ENCODE results near the gene KRT85.

The KRT85 gene

DNA sequence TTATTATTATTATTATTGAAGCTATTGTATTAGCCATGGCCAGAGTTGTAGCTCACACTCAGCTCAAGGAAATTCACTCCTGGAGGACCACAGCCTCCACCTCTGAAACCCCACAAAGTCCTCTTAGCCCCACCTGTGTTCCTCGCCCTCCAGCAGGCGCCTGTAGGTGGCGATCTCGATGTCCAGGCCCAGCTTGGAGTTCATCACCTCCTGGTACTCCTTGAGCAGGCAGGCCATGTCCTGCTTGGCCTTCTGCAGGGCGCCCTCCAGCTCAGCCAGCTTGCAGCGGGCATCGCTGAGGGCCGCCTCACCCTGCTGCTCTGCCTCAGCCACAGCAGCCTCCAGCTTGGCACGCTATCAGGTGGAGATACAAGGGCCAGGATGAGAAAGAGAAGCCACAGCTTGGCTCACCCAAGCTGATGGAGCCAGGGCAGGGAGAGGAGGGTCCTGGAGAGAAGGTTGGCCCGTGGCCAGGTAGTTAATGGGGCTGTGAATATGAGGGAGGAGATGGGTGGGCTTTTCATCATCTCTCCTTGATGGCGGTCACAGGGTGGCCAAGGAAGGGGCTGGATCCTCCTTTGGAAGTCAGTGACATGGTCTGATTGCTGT is 5.1 kb downstream of the KRT85 start:
- Mint-ChIP-seq H3K4me3 (no peak overlapping the region), H3K4me1 (peaks cover 24% of the 10 kb centered on the region), H3K9me3 (no peaks in the 10 kb centered on the region), H3K27me3 (no peaks in the 10 kb centered on the region), H3K27ac (no peak overlapping the region), H3K36me3 (no peaks in the 10 kb centered on the region)

DNA sequence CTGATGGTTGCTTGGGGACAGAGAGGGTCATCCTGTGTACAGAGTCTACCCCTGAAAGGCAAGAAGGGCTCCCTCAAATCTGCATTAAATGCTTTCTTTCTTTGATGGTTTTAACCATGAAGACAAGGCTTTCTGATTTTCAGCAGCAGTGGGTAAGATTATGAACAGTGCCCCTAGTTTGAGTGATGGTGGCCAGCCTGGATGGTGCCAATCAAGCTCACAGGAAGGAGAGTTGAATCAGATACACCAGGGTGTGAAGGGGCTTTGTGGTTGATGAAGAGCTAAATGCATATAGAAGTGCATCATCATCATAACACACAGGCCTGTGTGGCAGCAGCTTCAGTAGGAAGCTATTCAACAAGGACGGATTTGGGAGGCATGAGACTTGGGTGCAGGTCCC is 5.7 kb downstream of the KRT85 start:
- Mint-ChIP-seq H3K4me1 (peaks cover 24% of the 10 kb centered on the region), H3K27me3 (no peaks in the 10 kb centered on the region), H3K4me3 (no peak overlapping the region), H3K27ac (no peak overlapping the region), H3K9me3 (no peaks in the 10 kb centered on the region), H3K36me3 (no peaks in the 10 kb centered on the region)

DNA sequence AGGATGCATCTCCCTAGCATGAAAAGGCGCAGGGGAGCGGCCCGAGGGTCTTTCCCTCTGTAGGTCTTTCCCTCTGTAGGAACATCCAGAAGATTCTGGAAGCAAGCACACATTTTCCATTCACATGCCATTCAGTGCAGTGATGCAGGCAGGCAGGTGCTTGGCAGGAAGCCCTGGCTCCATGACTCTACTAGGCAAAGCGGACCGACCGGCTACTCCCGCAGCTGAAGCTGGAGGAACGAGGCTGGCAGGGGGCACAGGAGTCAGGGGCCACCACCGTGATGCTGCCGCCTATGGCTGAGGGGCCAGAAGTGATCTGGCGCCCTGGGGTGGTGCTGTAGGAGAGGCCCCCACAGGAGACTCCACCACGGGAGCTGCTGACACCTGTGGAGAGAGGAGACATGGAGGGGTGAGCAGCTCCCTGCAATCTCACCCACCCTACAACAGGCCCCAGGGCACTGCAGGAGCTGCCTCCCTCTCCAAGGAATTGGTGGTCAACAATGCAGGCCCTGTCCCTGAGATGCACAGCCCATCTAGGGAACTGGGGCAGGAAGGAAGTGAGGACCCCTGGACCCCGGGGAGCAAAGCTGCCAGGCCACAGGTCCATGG is 6.5 kb downstream of the KRT85 start:
- no peaks in the 10 kb centered on the region for H3K27me3 Mint-ChIP-seq
- H3K36me3 Mint-ChIP-seq = no peaks in the 10 kb centered on the region
- H3K27ac Mint-ChIP-seq = no peak overlapping the region
- H3K9me3 Mint-ChIP-seq = no peaks in the 10 kb centered on the region
- peaks cover 24% of the 10 kb centered on the region for H3K4me1 Mint-ChIP-seq
- H3K4me3 Mint-ChIP-seq = no peak overlapping the region

- H3K4me1 Mint-ChIP-seq = peaks cover 24% of the 10 kb centered on the region
- H3K9me3 Mint-ChIP-seq = no peaks in the 10 kb centered on the region
- no peaks in the 10 kb centered on the region for H3K27me3 Mint-ChIP-seq
- no peaks in the 10 kb centered on the region for H3K36me3 Mint-ChIP-seq
- no peak overlapping the region for H3K27ac Mint-ChIP-seq
- no peak overlapping the region for H3K4me3 Mint-ChIP-seq
These were observed 7.1 kb downstream of the KRT85 start for GRCh38 chr12:52360106-52360662.

- Mint-ChIP-seq H3K27ac (peak overlapping the region; percentile 1), H3K4me1 (peaks cover 24% of the 10 kb centered on the region), H3K27me3 (no peaks in the 10 kb centered on the region), H3K9me3 (no peaks in the 10 kb centered on the region), H3K36me3 (no peaks in the 10 kb centered on the region), H3K4me3 (no peak overlapping the region)
These were observed 7.6 kb downstream of the KRT85 start for GRCh38 chr12:52359621-52360061.

GRCh38 chr12:52358575-52359350 is 8.5 kb downstream of the KRT85 start:
- peak overlapping the region; percentile 8 for H3K27ac Mint-ChIP-seq
- H3K4me3 Mint-ChIP-seq = no peak overlapping the region
- H3K9me3 Mint-ChIP-seq = no peaks in the 10 kb centered on the region
- H3K4me1 Mint-ChIP-seq = peaks cover 24% of the 10 kb centered on the region
- H3K36me3 Mint-ChIP-seq = no peaks in the 10 kb centered on the region
- no peaks in the 10 kb centered on the region for H3K27me3 Mint-ChIP-seq

DNA sequence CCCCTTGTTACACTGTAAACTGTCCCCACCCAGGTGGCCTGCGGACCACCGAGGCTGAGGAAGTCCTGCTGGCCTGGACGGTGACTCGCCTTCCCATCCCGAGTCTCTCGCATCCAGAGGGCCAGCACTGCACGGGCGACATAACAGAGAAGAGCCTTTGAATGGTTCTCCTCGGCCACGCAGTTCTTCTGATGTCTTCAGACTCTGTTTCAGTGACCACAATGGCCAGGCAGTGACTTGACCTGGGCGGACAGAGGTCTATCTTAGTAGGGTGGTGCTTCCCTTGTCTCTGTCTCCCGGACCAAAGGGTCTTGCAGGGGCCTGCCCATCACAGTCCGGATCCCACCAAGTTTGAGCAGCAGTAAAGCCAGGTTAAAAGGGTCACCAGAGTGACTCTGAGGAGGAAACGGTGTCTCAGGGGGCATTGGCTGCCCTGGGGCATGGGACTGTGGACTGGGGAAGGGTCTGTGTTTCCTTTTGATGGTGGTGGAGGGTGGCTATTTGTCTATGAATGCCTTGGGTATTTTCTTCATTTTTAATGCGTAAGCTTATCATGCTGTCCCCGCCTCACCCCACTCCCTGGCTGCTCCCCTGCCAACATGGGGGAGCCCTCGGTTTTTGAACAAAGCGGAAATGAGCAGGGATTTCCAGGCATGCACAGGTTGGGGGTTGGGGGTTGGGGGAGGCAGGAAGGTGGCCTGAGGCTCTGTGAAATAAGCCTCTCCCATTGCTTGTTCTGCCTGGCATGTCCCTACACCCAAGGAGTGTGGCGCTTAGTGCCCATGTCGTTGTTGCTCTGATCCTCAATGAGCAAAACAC is 10.3 kb downstream of the KRT85 start:
- no peaks in the 10 kb centered on the region for H3K9me3 Mint-ChIP-seq
- no peak overlapping the region for H3K4me3 Mint-ChIP-seq
- no peaks in the 10 kb centered on the region for H3K27me3 Mint-ChIP-seq
- H3K36me3 Mint-ChIP-seq = no peaks in the 10 kb centered on the region
- peaks cover 34% of the 10 kb centered on the region for H3K4me1 Mint-ChIP-seq
- peak overlapping the region; percentile 56 for H3K27ac Mint-ChIP-seq

DNA sequence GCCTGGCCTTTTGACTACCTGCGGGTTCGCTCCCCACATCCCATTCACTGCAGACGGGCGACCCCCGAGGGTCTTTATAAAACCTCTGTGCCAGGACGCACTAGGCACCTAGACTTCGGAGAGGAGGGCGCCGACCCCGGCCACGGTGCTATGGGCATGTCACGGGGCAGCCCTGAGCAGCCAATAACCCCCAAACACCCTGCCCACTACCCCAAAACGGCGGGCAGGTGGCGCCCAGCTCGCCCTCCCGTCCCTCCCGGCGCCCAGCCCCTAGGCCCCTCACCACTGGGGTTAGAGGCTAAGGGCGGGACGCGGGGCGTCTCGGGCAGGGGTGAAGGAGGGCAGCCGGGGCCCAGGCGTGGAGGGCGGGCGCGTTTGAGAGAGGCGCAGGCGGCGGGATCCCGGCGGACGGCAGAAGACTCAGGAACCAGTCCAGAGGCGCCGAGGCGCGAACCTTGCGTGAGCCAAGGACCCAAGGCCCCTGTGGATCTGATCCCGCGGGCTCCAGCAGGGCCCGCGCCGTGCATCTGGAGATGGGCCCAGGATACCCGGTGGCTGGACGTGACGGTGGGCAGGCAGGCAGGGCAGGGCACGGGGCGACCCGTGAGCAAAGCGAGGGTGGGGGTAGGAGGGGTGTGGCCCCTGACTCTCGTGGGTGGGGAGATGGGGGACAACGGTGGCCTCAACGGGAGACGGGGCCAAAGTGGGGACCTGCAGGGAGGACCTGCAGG is 11.1 kb downstream of the KRT85 start:
- H3K27me3 Mint-ChIP-seq = no peaks in the 10 kb centered on the region
- H3K4me1 Mint-ChIP-seq = peaks cover 40% of the 10 kb centered on the region
- H3K27ac Mint-ChIP-seq = no peak overlapping the region
- H3K36me3 Mint-ChIP-seq = no peaks in the 10 kb centered on the region
- no peaks in the 10 kb centered on the region for H3K9me3 Mint-ChIP-seq
- no peak overlapping the region for H3K4me3 Mint-ChIP-seq

- Mint-ChIP-seq H3K27me3 (no peaks in the 10 kb centered on the region), H3K4me3 (no peak overlapping the region), H3K9me3 (no peaks in the 10 kb centered on the region), H3K36me3 (no peaks in the 10 kb centered on the region), H3K27ac (no peak overlapping the region), H3K4me1 (peaks cover 46% of the 10 kb centered on the region)
These were observed 12.1 kb downstream of the KRT85 start for GRCh38 chr12:52355176-52355575.

DNA sequence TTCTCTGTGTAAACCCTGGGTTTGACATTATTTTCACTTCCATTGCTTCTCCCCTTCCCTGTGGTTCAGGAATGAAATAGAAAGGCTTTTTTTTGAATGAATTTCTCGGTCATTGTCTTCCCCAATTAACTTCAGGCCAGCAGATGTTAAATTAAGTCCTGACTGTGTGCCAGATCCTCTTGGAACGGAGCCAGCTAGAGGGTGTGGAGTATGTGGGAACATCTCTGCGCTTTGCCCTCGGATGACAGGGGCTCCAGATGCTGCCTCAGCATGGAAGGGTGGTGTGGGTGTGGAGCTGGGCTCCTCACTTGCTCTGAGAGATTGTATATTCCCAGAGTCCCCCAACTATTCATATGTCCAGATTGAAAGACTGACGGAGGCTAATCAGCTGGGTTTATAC is 13.1 kb downstream of the KRT85 start:
- Mint-ChIP-seq H3K27ac (no peak overlapping the region), H3K4me1 (peaks cover 39% of the 10 kb centered on the region), H3K4me3 (no peak overlapping the region), H3K27me3 (no peaks in the 10 kb centered on the region), H3K36me3 (no peaks in the 10 kb centered on the region), H3K9me3 (no peaks in the 10 kb centered on the region)

- H3K4me3 Mint-ChIP-seq = no peak overlapping the region
- no peaks in the 10 kb centered on the region for H3K27me3 Mint-ChIP-seq
- peaks cover 35% of the 10 kb centered on the region for H3K4me1 Mint-ChIP-seq
- peak overlapping the region; percentile 21 for H3K27ac Mint-ChIP-seq
- H3K36me3 Mint-ChIP-seq = no peaks in the 10 kb centered on the region
- H3K9me3 Mint-ChIP-seq = no peaks in the 10 kb centered on the region
These were observed 13.5 kb downstream of the KRT85 start for GRCh38 chr12:52353766-52354165.

- Mint-ChIP-seq H3K9me3 (no peaks in the 10 kb centered on the region), H3K27ac (peak overlapping the region; percentile 86), H3K27me3 (no peaks in the 10 kb centered on the region), H3K4me1 (peaks cover 27% of the 10 kb centered on the region), H3K36me3 (no peaks in the 10 kb centered on the region), H3K4me3 (no peak overlapping the region)
These were observed 14.3 kb downstream of the KRT85 start for GRCh38 chr12:52352951-52353350.

DNA sequence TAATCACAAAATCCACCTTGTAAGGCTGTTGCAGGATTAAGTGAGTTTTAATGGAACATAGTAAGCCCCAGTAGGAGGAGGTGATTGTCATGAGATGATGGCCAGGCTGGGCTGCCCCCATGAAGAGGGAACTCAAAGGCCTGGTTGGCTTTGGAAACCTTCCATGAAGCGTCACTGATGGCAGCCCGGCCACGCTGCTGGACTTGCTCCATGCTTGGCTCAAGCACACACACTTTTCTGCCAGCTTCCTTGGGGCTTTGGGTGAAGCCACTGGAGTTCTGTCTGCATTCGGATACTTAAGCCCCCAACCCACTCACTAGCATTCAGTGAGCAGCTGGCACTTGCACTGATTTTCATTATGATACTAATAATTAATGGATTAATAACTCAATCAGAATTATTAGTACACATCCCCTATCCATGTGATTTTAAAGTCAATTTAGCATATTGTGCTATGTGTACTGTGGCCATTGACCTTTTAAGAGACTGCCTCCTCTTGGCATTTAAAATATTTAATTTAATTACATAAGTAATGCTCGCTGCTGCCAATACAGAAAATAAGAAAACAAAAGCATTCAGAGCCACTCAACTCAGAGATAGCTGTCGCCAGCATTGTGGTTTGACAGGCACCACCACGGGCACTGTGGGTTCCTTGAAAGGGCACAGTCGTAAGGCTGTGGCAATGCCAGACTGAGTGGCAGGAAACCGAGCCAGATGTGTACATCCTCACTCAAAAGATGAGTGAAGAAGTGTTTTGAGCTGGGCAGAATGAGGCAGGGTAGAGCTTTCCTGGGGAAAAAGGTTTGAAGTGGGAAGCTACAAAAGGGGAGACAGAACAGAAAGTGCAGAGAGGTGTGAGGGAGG is 15.9 kb downstream of the KRT85 start:
- H3K27ac Mint-ChIP-seq = no peak overlapping the region
- H3K9me3 Mint-ChIP-seq = no peaks in the 10 kb centered on the region
- H3K4me3 Mint-ChIP-seq = peak overlapping the region; percentile 51
- H3K36me3 Mint-ChIP-seq = no peaks in the 10 kb centered on the region
- H3K4me1 Mint-ChIP-seq = peaks cover 22% of the 10 kb centered on the region
- H3K27me3 Mint-ChIP-seq = no peaks in the 10 kb centered on the region

DNA sequence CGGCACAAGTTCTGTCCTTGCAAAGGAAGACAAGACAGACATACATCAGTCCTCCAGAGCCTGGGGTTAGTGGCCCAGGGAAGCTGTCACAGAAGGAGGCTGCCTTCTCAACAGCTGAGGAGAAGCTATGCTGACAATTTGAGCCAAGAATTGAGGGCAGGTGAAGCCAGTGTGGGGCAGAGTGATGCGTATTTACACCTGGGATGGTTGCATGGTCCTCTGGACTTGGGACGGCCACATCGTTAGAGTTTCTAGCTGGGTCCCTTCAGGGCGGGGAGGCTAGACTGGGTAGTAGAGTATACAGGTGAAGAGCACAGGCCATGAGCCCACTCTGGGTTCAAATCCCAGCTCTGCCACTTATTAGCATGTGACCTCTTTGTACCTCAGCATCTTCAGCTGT is 16.5 kb downstream of the KRT85 start:
- no peaks in the 10 kb centered on the region for H3K27me3 Mint-ChIP-seq
- peaks cover 22% of the 10 kb centered on the region for H3K4me1 Mint-ChIP-seq
- H3K4me3 Mint-ChIP-seq = no peak overlapping the region
- H3K9me3 Mint-ChIP-seq = no peaks in the 10 kb centered on the region
- no peaks in the 10 kb centered on the region for H3K36me3 Mint-ChIP-seq
- peak overlapping the region; percentile 15 for H3K27ac Mint-ChIP-seq
